K562 (cell line): ENCODE results near the gene TMEM243.

Source experiments
- ATF2 ChIP-seq: sonication (generic); formaldehyde crosslinking; IDR thresholded peaks from 2 replicates; pipeline ENCODE4 v1.8.1; 2022; ENCODE audit warnings: missing genetic modification reagents
- CTCF ChIP-seq, 3 experiments: IDR thresholded peaks in 2 of 3; conservative IDR thresholded peaks in 1 of 3; 2 replicates each; pipeline ENCODE4 v1.5.1; 2011 to 2012; ENCODE audit warnings: low read length in 3 of 3, mild to moderate bottlenecking in 3 of 3, control low read depth in 2 of 3, improper control_type of control experiment in 1 of 3, inconsistent platforms in 1 of 3, low read depth in 1 of 3, mixed read lengths in 1 of 3, moderate library complexity in 1 of 3; ENCODE audit not compliant: insufficient read depth in 2 of 3
- EP400 ChIP-seq: fragments of 450-650 bp; IDR thresholded peaks from 2 replicates; pipeline ENCODE4 v1.6.1; 2017; ENCODE audit warnings: antibody characterized with exemption, mild to moderate bottlenecking, moderate library complexity
- MEIS2 ChIP-seq: fragments of 450-650 bp; IDR thresholded peaks from 2 replicates; pipeline ENCODE4 v1.6.1; 2014; ENCODE audit warnings: mild to moderate bottlenecking; ENCODE audit not compliant: partially characterized antibody
- NR2C2 ChIP-seq, 2 experiments: fragments of 200-800 bp in 1 of 2; sonication (Bioruptor generic) in 1 of 2; sonication (generic) in 1 of 2; formaldehyde crosslinking in 1 of 2; IDR thresholded peaks; 2 replicates each; pipeline versions ENCODE4 v1.6.1 to v1.8.0; 2016 to 2022; ENCODE audit warnings: mild to moderate bottlenecking in 1 of 2, missing compliant biosample characterization in 1 of 2, missing genetic modification characterization in 1 of 2, missing genetic modification reagents in 1 of 2
- POLR2A ChIP-seq: fragments of 450-650 bp; conservative IDR thresholded peaks from 2 replicates; pipeline ENCODE4 v1.6.1; 2016
- SMAD3 ChIP-seq: fragments of 450-650 bp; formaldehyde crosslinking; conservative IDR thresholded peaks from 2 replicates; pipeline ENCODE4 v1.4.0; 2020; ENCODE audit warnings: mild to moderate bottlenecking
- TCF7L2 ChIP-seq: fragments of 150-350 bp; IDR thresholded peaks from 2 replicates; pipeline ENCODE4 v1.6.1; 2016; ENCODE audit warnings: low read depth, mild to moderate bottlenecking, low read length, moderate library complexity
- ZBTB7A ChIP-seq: IDR thresholded peaks from 2 replicates; pipeline ENCODE4 v1.6.1; 2011; ENCODE audit warnings: low read depth, mild to moderate bottlenecking, low read length, moderate library complexity, borderline replicate concordance; ENCODE audit not compliant: control insufficient read depth

- no peak for TF ChIP-seq NR2C2 (CRISPR knock-in tag; IDR thresholded peaks at IDR 0.05)
- TF ChIP-seq NR2C2 (tag; IDR thresholded peaks at IDR 0.05), result no peak
- no peak for TF ChIP-seq CTCF (IDR thresholded peaks at IDR 0.05 in 2 of 3, conservative IDR thresholded peaks at IDR 0.05 in 1 of 3; ENCODE audit: insufficient read depth in 2 of 3, low read depth in 1 of 3, low read length in 3 of 3)
- TF ChIP-seq MEIS2, result no peak
- TF ChIP-seq ATF2, result no peak
- TF ChIP-seq ZBTB7A, result no peak
- no peak for TF ChIP-seq EP400
- TF ChIP-seq TCF7L2, result no peak
- TF ChIP-seq SMAD3 (CRISPR knock-in tag), result no peak
- no peak for TF ChIP-seq POLR2A
Measured at GRCh38 chr7:87154569-87154968, 65.0 kb downstream of the TMEM243 start.
